Duodenal mucosa (tissue), 2 donors: ENCODE results near the gene CARHSP1.
"Not testable (repeated sequence)": the region's sequence is repeated elsewhere in the genome, so short reads cannot be mapped to it uniquely, and the experiment has no call there.

Source experiments
- H3K27ac ChIP-seq: one replicate; pipeline ENCODE4 v1.7.0; 2013; ENCODE audit warnings: low read depth, low read length
- H3K27me3 ChIP-seq, 2 donors: one replicate each; pipeline ENCODE4 v1.7.0; 2013; ENCODE audit warnings: low read length in 2 of 2, control low read depth in 1 of 2; ENCODE audit not compliant: insufficient read depth in 2 of 2, control insufficient read depth in 1 of 2
- H3K36me3 ChIP-seq, 2 donors: one replicate each; pipeline ENCODE4 v1.7.0; 2013; ENCODE audit warnings: low read length in 2 of 2, control low read depth in 1 of 2; ENCODE audit not compliant: insufficient read depth in 2 of 2, control insufficient read depth in 1 of 2
- H3K4me1 ChIP-seq, 2 donors: one replicate each; pipeline ENCODE4 v1.7.0; 2013; ENCODE audit warnings: low read length in 2 of 2, control low read depth in 1 of 2; ENCODE audit not compliant: insufficient read depth in 2 of 2, control insufficient read depth in 1 of 2
- H3K4me3 ChIP-seq, 2 donors: one replicate each; pipeline ENCODE4 v1.7.0; 2013; ENCODE audit warnings: low read length in 2 of 2, low read depth in 1 of 2
- H3K9ac ChIP-seq, 2 donors: one replicate each; pipeline ENCODE4 v1.7.0; 2013; ENCODE audit warnings: low read length in 2 of 2, low read depth in 1 of 2
- H3K9me3 ChIP-seq, 2 donors: one replicate each; pipeline ENCODE4 v1.7.0; 2013; ENCODE audit warnings: low read length in 2 of 2, control low read depth in 1 of 2; ENCODE audit not compliant: control insufficient read depth in 1 of 2

CARHSP1 gene

GRCh38 chr16:8847623-8848022 is 21.2 kb downstream of the CARHSP1 start:
- peaks cover 38 to 58% of the 10 kb centered on the region in 2 donors for H3K36me3 ChIP-seq
- H3K9me3 ChIP-seq, result no peaks in the 10 kb centered on the region
- H3K27me3 ChIP-seq, result no peaks in the 10 kb centered on the region
- no peak overlapping the region for H3K9ac ChIP-seq
- no peak overlapping the region for H3K27ac ChIP-seq
- H3K4me3 ChIP-seq, result no peak overlapping the region
- peaks cover 6 to 11% of the 10 kb centered on the region in 2 donors for H3K4me1 ChIP-seq

GRCh38 chr16:8847145-8847544 is 21.7 kb downstream of the CARHSP1 start:
- H3K4me3 ChIP-seq, result no peak overlapping the region
- no peak overlapping the region for H3K27ac ChIP-seq
- peaks cover 6 to 11% of the 10 kb centered on the region in 2 donors for H3K4me1 ChIP-seq
- H3K36me3 ChIP-seq, result peaks cover 33 to 53% of the 10 kb centered on the region in 2 donors
- no peak overlapping the region for H3K9ac ChIP-seq
- H3K27me3 ChIP-seq, result no peaks in the 10 kb centered on the region
- no peaks in the 10 kb centered on the region for H3K9me3 ChIP-seq

- Histone ChIP-seq H3K4me1 (peaks cover 6 to 11% of the 10 kb centered on the region in 2 donors), H3K27ac (no peak overlapping the region), H3K9ac (no peak overlapping the region), H3K9me3 (no peaks in the 10 kb centered on the region), H3K36me3 (peaks cover 33 to 46% of the 10 kb centered on the region in 2 donors), H3K27me3 (no peaks in the 10 kb centered on the region), H3K4me3 (no peak overlapping the region)
Measured at GRCh38 chr16:8846401-8846932, 22.3 kb downstream of the CARHSP1 start.

GRCh38 chr16:8845699-8846298 is 23.0 kb downstream of the CARHSP1 start:
- no peak overlapping the region for H3K9ac ChIP-seq
- no peak overlapping the region for H3K4me3 ChIP-seq
- no peak overlapping the region for H3K27ac ChIP-seq
- H3K9me3 ChIP-seq, result no peaks in the 10 kb centered on the region
- H3K4me1 ChIP-seq, result peaks cover 6 to 11% of the 10 kb centered on the region in 2 donors
- no peaks in the 10 kb centered on the region for H3K27me3 ChIP-seq
- peaks cover 33 to 44% of the 10 kb centered on the region in 2 donors for H3K36me3 ChIP-seq

GRCh38 chr16:8843296-8843695 is 25.5 kb downstream of the CARHSP1 start:
- peaks cover 10 to 19% of the 10 kb centered on the region in 2 donors for H3K36me3 ChIP-seq
- H3K9me3 ChIP-seq, H3K27ac ChIP-seq, H3K27me3 ChIP-seq, H3K9ac ChIP-seq, H3K4me3 ChIP-seq, H3K4me1 ChIP-seq: not testable (repeated sequence)

GRCh38 chr16:8842016-8842415 is 26.8 kb downstream of the CARHSP1 start:
- H3K9ac ChIP-seq, H3K36me3 ChIP-seq, H3K4me1 ChIP-seq, H3K27me3 ChIP-seq, H3K4me3 ChIP-seq, H3K27ac ChIP-seq, H3K9me3 ChIP-seq: not testable (repeated sequence)

GRCh38 chr16:8837594-8837993 is 31.2 kb downstream of the CARHSP1 start:
- not testable (repeated sequence) for H3K27me3 ChIP-seq, H3K27ac ChIP-seq, H3K4me1 ChIP-seq, H3K9me3 ChIP-seq, H3K36me3 ChIP-seq, H3K9ac ChIP-seq, H3K4me3 ChIP-seq

- not testable (repeated sequence) for H3K9me3 ChIP-seq, H3K36me3 ChIP-seq, H3K27ac ChIP-seq, H3K4me1 ChIP-seq, H3K9ac ChIP-seq, H3K27me3 ChIP-seq, H3K4me3 ChIP-seq
Measured at GRCh38 chr16:8836797-8837196, 32.0 kb downstream of the CARHSP1 start.

- no peak overlapping the region for H3K4me3 ChIP-seq
- no peak overlapping the region for H3K27ac ChIP-seq
- H3K36me3 ChIP-seq, result peaks cover 15 to 36% of the 10 kb centered on the region in 2 donors
- no peaks in the 10 kb centered on the region for H3K27me3 ChIP-seq
- no peaks in the 10 kb centered on the region for H3K4me1 ChIP-seq
- H3K9me3 ChIP-seq, result no peaks in the 10 kb centered on the region
- no peak overlapping the region for H3K9ac ChIP-seq
Measured at GRCh38 chr16:8832717-8833105, 36.1 kb downstream of the CARHSP1 start.

- Histone ChIP-seq H3K4me3 (no peak overlapping the region), H3K9ac (no peak overlapping the region), H3K27ac (no peak overlapping the region), H3K27me3 (no peaks in the 10 kb centered on the region), H3K9me3 (no peaks in the 10 kb centered on the region), H3K36me3 (peaks cover 15 to 36% of the 10 kb centered on the region in 2 donors), H3K4me1 (no peaks in the 10 kb centered on the region)
Measured at GRCh38 chr16:8831871-8832716, 36.7 kb downstream of the CARHSP1 start.
